ENCODE measurements around the gene TMEM208.

The TMEM208 gene

DNA sequence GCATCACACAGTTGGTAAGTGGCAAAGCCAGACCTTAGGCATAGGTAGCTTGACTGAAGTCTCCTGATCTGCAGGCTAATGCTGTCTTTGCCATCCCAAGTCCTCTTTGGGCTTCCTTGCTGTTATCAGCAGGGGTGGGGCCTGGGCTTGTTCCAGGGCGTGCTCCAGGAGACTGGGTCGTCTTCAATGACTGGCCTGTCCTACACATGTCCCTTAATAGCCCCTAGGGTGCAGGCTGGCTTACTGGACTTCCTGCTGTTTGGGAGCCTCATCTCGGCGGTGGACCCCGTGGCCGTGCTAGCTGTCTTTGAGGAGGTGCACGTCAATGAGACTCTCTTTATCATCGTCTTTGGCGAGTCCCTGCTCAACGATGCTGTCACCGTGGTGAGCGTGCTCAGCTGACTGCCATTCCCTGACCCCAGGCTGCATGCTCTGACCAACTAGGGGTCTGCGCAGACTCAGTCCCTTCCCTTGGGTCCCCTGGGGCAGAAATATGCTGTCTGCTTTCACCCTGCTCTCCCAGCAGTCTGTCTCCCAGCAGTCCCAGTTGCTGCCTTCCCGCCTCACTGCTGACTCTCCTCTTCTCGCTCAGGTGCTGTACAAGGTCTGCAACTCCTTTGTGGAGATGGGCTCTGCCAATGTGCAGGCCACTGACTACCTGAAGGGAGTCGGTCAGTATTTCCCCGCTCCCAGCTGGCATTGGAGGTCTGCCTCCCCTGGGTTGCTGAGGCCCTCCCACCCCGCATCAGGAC, 28.0 kb downstream of the TMEM208 start:
- Histone ChIP-seq H3K27ac (ENCODE audit: low read depth, low read length, severe bottlenecking) (no peak overlapping the region), H3K9me3 (ENCODE audit: control insufficient read depth, low read length) (no peaks in the 10 kb centered on the region), H3K36me3 (ENCODE audit: control insufficient read depth, insufficient read depth, low read length) (no peaks in the 10 kb centered on the region), H3K4me1 (ENCODE audit: control insufficient read depth, insufficient read depth, low read length, poor library complexity, severe bottlenecking) (no peaks in the 10 kb centered on the region), H3K4me3 (ENCODE audit: extremely low read depth, insufficient read depth, low read length, poor library complexity, severe bottlenecking) (no peak overlapping the region)
- 90 to 95% methylated on average over 15 to 18 of the region's 18 CpGs for WGBS, 2 experiments (ENCODE audit: insufficient coverage in 2 of 2)

DNA sequence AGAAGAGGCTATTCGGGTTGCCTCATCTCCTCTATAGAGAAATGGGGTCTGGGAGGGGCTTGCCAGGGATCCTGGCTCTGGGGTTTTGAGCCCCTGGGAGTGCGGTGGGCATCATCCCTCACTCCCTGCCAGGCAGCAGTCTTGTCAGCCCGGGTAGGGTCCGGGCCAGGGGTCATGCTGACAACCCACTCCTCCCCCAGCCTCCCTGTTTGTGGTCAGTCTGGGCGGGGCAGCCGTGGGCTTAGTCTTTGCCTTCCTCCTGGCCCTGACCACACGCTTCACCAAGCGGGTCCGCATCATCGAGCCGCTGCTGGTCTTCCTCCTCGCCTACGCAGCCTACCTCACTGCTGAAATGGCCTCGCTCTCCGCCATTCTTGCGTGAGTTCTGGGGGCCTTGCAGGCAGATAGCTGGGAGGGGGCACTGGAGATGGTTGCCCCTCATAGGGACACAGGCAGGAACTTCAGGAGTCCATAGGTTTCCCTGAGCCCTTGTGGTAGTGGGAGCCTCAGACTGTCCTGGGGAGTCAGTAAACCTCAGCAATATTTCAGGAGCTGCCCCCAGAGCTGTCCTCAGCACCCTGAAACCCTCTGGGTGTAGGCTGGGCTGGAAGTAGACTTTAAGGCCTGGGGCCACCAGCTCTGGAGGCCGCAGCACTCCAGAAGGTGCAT, 28.8 kb downstream of the TMEM208 start:
- Histone ChIP-seq H3K4me3 (ENCODE audit: extremely low read depth, insufficient read depth, low read length, poor library complexity, severe bottlenecking) (no peak overlapping the region), H3K4me1 (ENCODE audit: control insufficient read depth, insufficient read depth, low read length, poor library complexity, severe bottlenecking) (no peaks in the 10 kb centered on the region), H3K36me3 (ENCODE audit: control insufficient read depth, insufficient read depth, low read length) (no peaks in the 10 kb centered on the region), H3K27ac (ENCODE audit: low read depth, low read length, severe bottlenecking) (no peak overlapping the region), H3K9me3 (ENCODE audit: control insufficient read depth, low read length) (no peaks in the 10 kb centered on the region)
- 92 to 99% methylated on average over 13 to 17 of the region's 17 CpGs for WGBS, 2 experiments (ENCODE audit: insufficient coverage in 2 of 2)

DNA sequence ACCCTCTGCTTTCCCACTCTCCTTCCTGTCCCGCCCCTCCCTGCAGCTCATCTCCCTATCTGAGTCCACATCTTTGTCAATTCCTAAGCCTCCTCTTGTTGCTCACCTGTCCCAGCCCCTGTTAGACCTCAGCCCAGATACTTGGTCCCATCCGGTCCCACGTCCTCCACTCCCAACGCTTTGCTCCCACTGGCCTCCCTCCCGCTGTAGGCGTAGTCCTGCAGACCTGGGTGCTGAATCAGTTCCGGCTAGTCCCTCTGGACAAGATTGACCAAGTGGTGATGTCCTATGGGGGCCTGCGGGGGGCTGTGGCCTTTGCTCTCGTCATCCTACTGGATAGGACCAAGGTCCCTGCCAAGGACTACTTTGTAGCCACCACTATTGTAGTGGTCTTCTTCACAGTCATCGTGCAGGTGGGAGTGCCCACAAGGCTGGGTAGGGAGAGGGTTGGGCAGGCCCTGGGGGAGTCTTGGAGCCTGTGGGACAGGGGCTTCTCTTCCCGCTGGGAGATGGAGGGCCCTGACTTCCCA, 29.8 kb downstream of the TMEM208 start:
- no peaks in the 10 kb centered on the region for H3K36me3 ChIP-seq (ENCODE audit: control insufficient read depth, insufficient read depth, low read length)
- 93 to 97% methylated on average over 10 of the region's 11 CpGs for WGBS, 2 experiments (ENCODE audit: insufficient coverage in 2 of 2)
- no peaks in the 10 kb centered on the region for H3K4me1 ChIP-seq (ENCODE audit: control insufficient read depth, insufficient read depth, low read length, poor library complexity, severe bottlenecking)

DNA sequence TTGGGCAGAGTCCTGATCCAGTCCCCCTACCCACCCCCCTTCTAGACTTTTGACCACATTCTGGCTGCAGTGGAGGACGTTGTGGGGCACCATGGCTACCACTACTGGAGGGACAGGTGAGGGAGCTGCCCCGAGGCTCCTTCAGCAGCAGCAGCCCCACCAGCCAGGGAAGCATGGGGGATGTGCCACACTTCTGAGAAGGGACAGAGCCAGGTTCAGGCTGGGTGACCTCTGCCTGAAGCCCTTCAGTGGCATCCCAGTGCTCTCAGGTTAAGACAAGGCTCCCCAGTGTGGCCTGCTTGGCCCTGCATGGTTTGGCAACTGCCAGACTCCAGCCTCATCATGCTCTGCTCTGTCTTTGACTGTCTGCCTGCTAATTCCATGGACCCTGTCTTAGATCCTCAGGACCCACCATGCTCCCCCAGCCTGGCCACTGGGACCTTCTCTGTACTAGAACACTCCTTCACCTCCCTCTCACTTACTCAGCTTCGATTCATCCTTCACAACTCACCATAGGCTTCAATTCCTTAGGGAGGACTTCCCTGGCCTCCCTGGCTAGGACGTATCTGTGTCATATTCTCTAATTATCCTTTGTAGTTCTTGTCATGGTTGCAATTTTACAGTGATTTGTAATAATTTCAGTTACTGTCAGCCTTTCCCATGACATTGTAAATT, 30.7 kb downstream of the TMEM208 start:
- H3K4me1 ChIP-seq (ENCODE audit: control insufficient read depth, insufficient read depth, low read length, poor library complexity, severe bottlenecking): no peaks in the 10 kb centered on the region
- H3K27ac ChIP-seq (ENCODE audit: low read depth, low read length, severe bottlenecking): no peak overlapping the region
- 82 to 89% methylated on average over 2 to 3 of the region's 4 CpGs for WGBS, 2 experiments (ENCODE audit: insufficient coverage in 2 of 2)
- H3K4me3 ChIP-seq (ENCODE audit: extremely low read depth, insufficient read depth, low read length, poor library complexity, severe bottlenecking): no peak overlapping the region
- H3K9me3 ChIP-seq (ENCODE audit: control insufficient read depth, low read length): no peaks in the 10 kb centered on the region
- no peaks in the 10 kb centered on the region for H3K36me3 ChIP-seq (ENCODE audit: control insufficient read depth, insufficient read depth, low read length)

More for the DNA sequence above, 29.8 kb downstream of the TMEM208 start:
- no peaks in the 10 kb centered on the region for H3K9me3 ChIP-seq (ENCODE audit: control insufficient read depth, low read length)
- H3K4me3 ChIP-seq (ENCODE audit: extremely low read depth, insufficient read depth, low read length, poor library complexity, severe bottlenecking): no peak overlapping the region
- no peak overlapping the region for H3K27ac ChIP-seq (ENCODE audit: low read depth, low read length, severe bottlenecking)

DNA sequence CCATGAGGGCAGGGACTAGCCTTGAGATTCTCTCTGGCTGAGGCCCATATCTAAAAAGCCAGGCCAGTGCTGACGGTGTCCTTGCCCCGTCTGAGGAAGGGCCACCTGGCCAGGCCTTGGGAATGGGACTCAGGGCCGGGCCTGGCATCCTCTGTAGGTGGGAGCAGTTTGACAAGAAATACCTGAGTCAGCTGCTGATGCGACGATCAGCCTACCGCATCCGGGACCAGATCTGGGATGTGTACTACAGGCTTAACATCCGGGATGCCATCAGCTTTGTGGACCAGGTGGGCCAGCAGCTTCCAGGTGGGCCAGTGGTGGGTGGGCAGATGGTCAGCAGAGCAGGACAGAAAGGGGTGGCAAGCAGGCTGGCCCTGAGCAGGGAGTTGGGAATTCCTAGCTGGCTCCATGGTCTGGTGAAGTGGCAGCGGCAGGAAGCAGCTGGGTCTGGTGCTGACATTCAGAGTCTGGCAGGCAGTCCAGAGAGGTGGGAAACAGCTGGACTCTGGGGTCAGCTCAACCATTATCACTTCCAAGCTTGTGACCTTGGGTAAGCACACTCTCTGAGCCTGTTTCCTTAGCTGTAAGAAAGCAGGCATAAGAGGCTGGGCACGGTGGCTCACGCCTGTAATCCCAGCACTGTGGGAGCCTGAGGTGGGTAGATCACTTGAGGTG, 31.4 kb downstream of the TMEM208 start:
- Histone ChIP-seq H3K4me1 (ENCODE audit: control insufficient read depth, insufficient read depth, low read length, poor library complexity, severe bottlenecking) (no peaks in the 10 kb centered on the region), H3K9me3 (ENCODE audit: control insufficient read depth, low read length) (no peaks in the 10 kb centered on the region), H3K27ac (ENCODE audit: low read depth, low read length, severe bottlenecking) (no peak overlapping the region), H3K36me3 (ENCODE audit: control insufficient read depth, insufficient read depth, low read length) (no peaks in the 10 kb centered on the region), H3K4me3 (ENCODE audit: extremely low read depth, insufficient read depth, low read length, poor library complexity, severe bottlenecking) (no peak overlapping the region)
- WGBS, 2 experiments (ENCODE audit: insufficient coverage in 2 of 2): 92 to 98% methylated on average over 11 of the region's 11 CpGs

DNA sequence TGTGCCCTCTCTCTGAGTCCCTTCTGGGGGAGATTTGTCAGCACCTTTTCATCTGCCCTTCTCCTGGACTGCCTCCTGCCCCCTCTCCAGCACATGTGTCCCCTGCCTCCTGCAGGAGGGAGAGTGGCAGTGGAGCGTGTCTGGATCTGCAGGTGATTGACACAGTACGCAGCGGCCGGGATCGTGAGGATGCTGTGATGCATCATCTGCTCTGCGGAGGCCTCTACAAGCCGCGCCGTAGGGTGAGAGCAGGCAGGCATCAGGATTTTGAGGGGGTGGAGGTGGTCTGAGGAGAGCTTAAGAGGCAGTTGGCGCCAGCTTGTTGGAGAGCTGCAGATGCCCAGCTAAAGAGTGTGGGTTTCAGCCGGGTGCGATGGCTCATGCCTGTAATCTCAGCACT, 32.8 kb downstream of the TMEM208 start:
- no peaks in the 10 kb centered on the region for H3K9me3 ChIP-seq (ENCODE audit: control insufficient read depth, low read length)
- no peak overlapping the region for H3K4me3 ChIP-seq (ENCODE audit: extremely low read depth, insufficient read depth, low read length, poor library complexity, severe bottlenecking)
- WGBS, 2 experiments (ENCODE audit: insufficient coverage in 2 of 2): 95 to 100% methylated on average over 12 of the region's 12 CpGs
- H3K4me1 ChIP-seq (ENCODE audit: control insufficient read depth, insufficient read depth, low read length, poor library complexity, severe bottlenecking): no peaks in the 10 kb centered on the region
- no peak overlapping the region for H3K27ac ChIP-seq (ENCODE audit: low read depth, low read length, severe bottlenecking)
- H3K36me3 ChIP-seq (ENCODE audit: control insufficient read depth, insufficient read depth, low read length): no peaks in the 10 kb centered on the region

DNA sequence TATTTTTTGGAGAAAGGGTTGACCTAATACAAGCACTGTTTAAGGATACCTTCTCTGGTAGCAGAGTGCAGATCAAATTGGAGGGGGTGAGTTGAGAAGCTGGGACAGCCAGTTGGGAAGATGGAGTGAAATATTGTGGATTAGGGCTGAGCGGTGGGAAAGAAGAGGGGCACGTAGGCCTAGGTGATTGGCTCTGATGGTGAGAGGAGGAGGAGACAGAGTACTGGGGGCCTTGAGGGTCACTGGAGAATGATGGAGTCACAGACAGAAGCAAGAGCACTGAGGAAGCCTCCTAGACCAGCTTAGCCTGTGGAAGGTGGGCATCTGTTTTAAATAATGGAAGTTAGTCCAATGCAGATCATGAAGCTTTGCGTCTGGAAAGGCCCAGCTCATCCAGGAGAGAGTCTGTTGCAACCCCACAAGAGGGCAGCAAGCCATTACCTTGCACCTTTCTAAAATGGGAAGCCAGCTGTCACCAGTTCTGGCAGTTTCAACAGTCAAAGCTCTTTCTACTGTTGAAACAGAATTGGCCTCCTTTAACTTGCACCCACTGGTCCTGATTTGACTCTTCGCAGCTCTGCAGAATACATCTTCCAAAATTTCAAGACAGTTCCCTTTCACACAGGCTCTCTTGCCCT, 33.6 kb downstream of the TMEM208 start:
- Histone ChIP-seq H3K4me3 (ENCODE audit: extremely low read depth, insufficient read depth, low read length, poor library complexity, severe bottlenecking) (no peak overlapping the region), H3K4me1 (ENCODE audit: control insufficient read depth, insufficient read depth, low read length, poor library complexity, severe bottlenecking) (no peaks in the 10 kb centered on the region), H3K36me3 (ENCODE audit: control insufficient read depth, insufficient read depth, low read length) (no peaks in the 10 kb centered on the region), H3K27ac (ENCODE audit: low read depth, low read length, severe bottlenecking) (no peak overlapping the region), H3K9me3 (ENCODE audit: control insufficient read depth, low read length) (no peaks in the 10 kb centered on the region)
- WGBS, 2 experiments (ENCODE audit: insufficient coverage in 2 of 2): 77 to 83% methylated on average over 3 to 4 of the region's 4 CpGs

DNA sequence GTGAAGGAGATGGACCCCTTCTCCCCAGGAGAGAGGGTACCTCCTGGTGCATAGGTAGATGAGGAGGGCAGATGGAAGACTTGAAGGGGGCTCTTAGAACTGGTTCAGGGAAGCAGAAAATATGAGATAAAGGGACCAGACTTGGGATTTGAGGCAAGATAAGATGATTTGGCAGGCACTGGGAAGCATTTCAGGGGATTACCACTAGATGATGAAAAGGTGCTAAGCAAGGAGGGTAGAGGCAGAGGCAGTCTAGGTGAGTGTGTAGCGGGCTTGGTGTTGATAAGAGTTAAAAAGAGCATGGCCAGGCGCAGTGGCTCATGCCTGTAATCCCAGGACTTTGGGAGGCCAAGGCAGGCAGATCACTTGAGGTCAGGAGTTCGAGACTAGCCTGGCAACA, 36.3 kb downstream of the TMEM208 start:
- WGBS, 2 experiments (ENCODE audit: insufficient coverage in 2 of 2): 82 to 85% methylated on average over 3 of the region's 3 CpGs
- no peak overlapping the region for H3K27ac ChIP-seq (ENCODE audit: low read depth, low read length, severe bottlenecking)

DNA sequence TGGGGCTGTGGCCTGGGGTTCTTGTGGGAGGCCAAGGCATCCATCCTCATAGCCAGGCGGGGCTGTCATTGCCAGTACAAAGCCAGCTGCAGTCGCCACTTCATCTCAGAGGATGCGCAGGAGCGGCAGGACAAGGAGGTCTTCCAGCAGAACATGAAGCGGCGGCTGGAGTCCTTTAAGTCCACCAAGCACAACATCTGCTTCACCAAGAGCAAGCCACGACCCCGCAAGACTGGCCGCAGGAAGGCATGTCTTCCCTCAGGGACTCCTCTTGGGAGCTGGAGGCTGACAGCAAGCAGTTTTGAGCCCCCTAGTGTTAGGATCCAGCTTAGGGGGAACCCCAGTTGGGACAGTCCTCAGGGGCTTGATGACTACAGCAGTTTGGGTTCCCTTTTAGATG, 37.3 kb downstream of the TMEM208 start:
- WGBS, 2 experiments (ENCODE audit: insufficient coverage in 2 of 2): 90 to 96% methylated on average over 4 to 9 of the region's 9 CpGs
- no peaks in the 10 kb centered on the region for H3K36me3 ChIP-seq (ENCODE audit: control insufficient read depth, insufficient read depth, low read length)
- peaks cover 10% of the 10 kb centered on the region for H3K4me1 ChIP-seq (ENCODE audit: control insufficient read depth, insufficient read depth, low read length, poor library complexity, severe bottlenecking)
- H3K4me3 ChIP-seq (ENCODE audit: extremely low read depth, insufficient read depth, low read length, poor library complexity, severe bottlenecking): no peak overlapping the region
- H3K9me3 ChIP-seq (ENCODE audit: control insufficient read depth, low read length): no peaks in the 10 kb centered on the region
- no peak overlapping the region for H3K27ac ChIP-seq (ENCODE audit: low read depth, low read length, severe bottlenecking)

More for the DNA sequence above, 36.3 kb downstream of the TMEM208 start:
- H3K4me3 ChIP-seq (ENCODE audit: extremely low read depth, insufficient read depth, low read length, poor library complexity, severe bottlenecking): no peak overlapping the region
- H3K4me1 ChIP-seq (ENCODE audit: control insufficient read depth, insufficient read depth, low read length, poor library complexity, severe bottlenecking): peaks cover 8% of the 10 kb centered on the region
- no peaks in the 10 kb centered on the region for H3K9me3 ChIP-seq (ENCODE audit: control insufficient read depth, low read length)
- no peaks in the 10 kb centered on the region for H3K36me3 ChIP-seq (ENCODE audit: control insufficient read depth, insufficient read depth, low read length)

DNA sequence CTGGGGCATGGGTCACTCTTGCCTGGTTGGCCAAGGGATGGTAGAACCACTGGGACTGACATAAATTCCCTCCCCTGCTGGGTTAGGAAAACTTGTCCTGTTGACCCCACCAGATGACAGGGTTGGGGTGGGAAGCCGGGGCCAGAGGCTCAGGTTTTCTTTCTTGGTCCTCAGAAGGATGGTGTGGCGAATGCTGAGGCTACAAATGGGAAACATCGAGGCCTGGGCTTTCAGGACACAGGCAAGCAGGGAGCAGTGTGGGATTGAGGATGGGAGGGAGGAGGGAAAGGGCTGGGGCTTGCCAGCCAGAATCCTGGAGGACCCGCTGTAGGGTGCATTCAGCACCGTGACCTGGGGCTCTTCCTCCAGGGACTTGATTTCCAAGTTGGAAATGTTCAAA, 37.9 kb downstream of the TMEM208 start:
- H3K36me3 ChIP-seq (ENCODE audit: control insufficient read depth, insufficient read depth, low read length): no peaks in the 10 kb centered on the region
- no peak overlapping the region for H3K4me3 ChIP-seq (ENCODE audit: extremely low read depth, insufficient read depth, low read length, poor library complexity, severe bottlenecking)
- peaks cover 16% of the 10 kb centered on the region for H3K4me1 ChIP-seq (ENCODE audit: control insufficient read depth, insufficient read depth, low read length, poor library complexity, severe bottlenecking)
- no peak overlapping the region for H3K27ac ChIP-seq (ENCODE audit: low read depth, low read length, severe bottlenecking)
- no peaks in the 10 kb centered on the region for H3K9me3 ChIP-seq (ENCODE audit: control insufficient read depth, low read length)
- WGBS, 2 experiments (ENCODE audit: insufficient coverage in 2 of 2): 89 to 93% methylated on average over 4 to 5 of the region's 5 CpGs
